Esophagus muscularis mucosa (tissue), 4 donors: ENCODE measurements around the gene RBM25. TPM values are rescaled to one million over a fixed set of nuclear protein-coding genes. Genes with fewer than 3 reads are reported as not detected.

Source experiments
- DNase-seq: peaks from one replicate; pipeline ENCODE4 v3.0.0-alpha.2; 2017; ENCODE audit errors: extremely low spot score
- H3K27ac ChIP-seq, 4 donors: fragments of 200-600 bp; sonication (generic); replicated peaks in 1 of 4; 1 replicate in 3 of 4; 2 replicates in 1 of 4; pipeline ENCODE4 v1.5.1; 2016 to 2019; ENCODE audit warnings: mild to moderate bottlenecking in 1 of 4
- H3K27me3 ChIP-seq, 4 donors: fragments of 200-600 bp; sonication (generic); one replicate each; pipeline versions ENCODE4 v1.5.1 to v1.6.0; 2016 to 2019
- H3K36me3 ChIP-seq, 4 donors: fragments of 200-600 bp; sonication (generic); one replicate each; pipeline ENCODE4 v1.5.1; 2016 to 2019
- H3K4me1 ChIP-seq, 4 donors: fragments of 200-600 bp; sonication (generic); one replicate each; pipeline ENCODE4 v1.5.1; 2016 to 2019
- H3K4me3 ChIP-seq, 4 donors: fragments of 200-600 bp; sonication (generic); 1 replicate in 2 of 4; 2 replicates in 2 of 4; pipeline ENCODE4 v1.5.1; 2016 to 2019; ENCODE audit warnings: mild to moderate bottlenecking in 4 of 4, moderate library complexity in 1 of 4
- H3K9me3 ChIP-seq, 4 donors: fragments of 200-600 bp; sonication (generic); 1 replicate in 3 of 4; 2 replicates in 1 of 4; pipeline ENCODE4 v1.5.1; 2016 to 2019
- CTCF ChIP-seq, 3 experiments: fragments of 200-600 bp in 2 of 3; fragments of 450-650 bp in 1 of 3; sonication (generic) in 2 of 3; IDR thresholded peaks; one replicate each; pipeline ENCODE4 v1.5.1; 2017 to 2019; ENCODE audit warnings: antibody characterized with exemption in 3 of 3, mild to moderate bottlenecking in 2 of 3, moderate library complexity in 1 of 3
- EP300 ChIP-seq: sonication (generic); formaldehyde crosslinking; IDR thresholded peaks from one replicate; pipeline ENCODE4 v1.6.1; 2017; ENCODE audit warnings: antibody characterized with exemption
- POLR2A ChIP-seq: fragments of 450-650 bp; IDR thresholded peaks from one replicate; pipeline ENCODE4 v1.6.1; 2017; ENCODE audit warnings: antibody characterized with exemption, moderate library complexity, mild to moderate bottlenecking, low read depth
- POLR2AphosphoS5 ChIP-seq, 2 donors: sonication (generic); formaldehyde crosslinking; IDR thresholded peaks; one replicate each; pipeline ENCODE4 v1.6.1; 2017; ENCODE audit warnings: antibody characterized with exemption in 2 of 2
- WGBS: methylation state at CpG from one replicate; pipeline ENCODE4 v1.1.5; 2018; 5-methylcytosine and 5-hydroxymethylcytosine counted together
- intact Hi-C: fragments of 100-400 bp; cut with DNase I; formaldehyde crosslinking; loops from one replicate; pipeline ENCODE4 v1.15.1; 2023
- total RNA-seq, 4 donors: library from RNA; depleted of rRNA; stranded (reverse); fragments of >200 nt; gene quantifications; one replicate each; pipeline versions ENCODE4 v1.1.0 to v1.2.1, GENCODE V29; 2016

The RBM25 gene
- total RNA-seq, 4 donors from 2014 or later = 25.6 to 44.0 (median 35.1) TPM

GRCh38 chr14:73116079-73116665 is 57.8 kb downstream of the RBM25 start:
- Histone ChIP-seq H3K36me3 (peaks cover 32 to 97% (median 79%) of the 10 kb centered on the region in 4 donors), H3K27ac (no peak overlapping the region), H3K4me3 (no peak overlapping the region), H3K4me1 (no peaks in the 10 kb centered on the region), H3K27me3 (no peaks in the 10 kb centered on the region), H3K9me3 (no peaks in the 10 kb centered on the region)
- TF ChIP-seq EP300 = no peak
- TF ChIP-seq POLR2AphosphoS5 (IDR thresholded peaks at IDR 0.05) = no peak
- no peak for TF ChIP-seq POLR2A
- TF ChIP-seq CTCF (IDR thresholded peaks at IDR 0.05) = no peak
- no peak for DNase-seq
- WGBS = 97% methylated on average over 6 of the region's 6 CpGs
- intact Hi-C loops = no loop called here

GRCh38 chr14:73124180-73124894 is 66.0 kb downstream of the RBM25 start:
- intact Hi-C loops = no loop called here
- peaks cover 19 to 71% (median 41%) of the 10 kb centered on the region in 4 donors for H3K36me3 ChIP-seq

GRCh38 chr14:73125169-73125588 is 66.8 kb downstream of the RBM25 start:
- Histone ChIP-seq H3K4me3 (no peak overlapping the region), H3K27ac (no peak overlapping the region), H3K36me3 (peaks cover 19 to 63% (median 33%) of the 10 kb centered on the region in 4 donors), H3K4me1 (no peaks in the 10 kb centered on the region), H3K9me3 (no peaks in the 10 kb centered on the region), H3K27me3 (no peaks in the 10 kb centered on the region)
- no peak for DNase-seq
- intact Hi-C loops = no loop called here
- 62% methylated on average over 5 of the region's 5 CpGs for WGBS
- TF ChIP-seq EP300 = no peak
- TF ChIP-seq CTCF (IDR thresholded peaks at IDR 0.05) = no peak
- TF ChIP-seq POLR2A = no peak
- TF ChIP-seq POLR2AphosphoS5 (IDR thresholded peaks at IDR 0.05) = no peak

More at GRCh38 chr14:73124180-73124894, 66.0 kb downstream of the RBM25 start:
- no peak overlapping the region for H3K27ac ChIP-seq
- no peak for DNase-seq
- no peaks in the 10 kb centered on the region for H3K9me3 ChIP-seq
- H3K4me1 ChIP-seq = no peaks in the 10 kb centered on the region
- no peaks in the 10 kb centered on the region for H3K27me3 ChIP-seq
- no peak overlapping the region for H3K4me3 ChIP-seq
- 81% methylated on average over 6 of the region's 6 CpGs for WGBS
- TF ChIP-seq POLR2A (no peak), CTCF (IDR thresholded peaks at IDR 0.05) (no peak), POLR2AphosphoS5 (IDR thresholded peaks at IDR 0.05) (no peak), EP300 (no peak)

DNA sequence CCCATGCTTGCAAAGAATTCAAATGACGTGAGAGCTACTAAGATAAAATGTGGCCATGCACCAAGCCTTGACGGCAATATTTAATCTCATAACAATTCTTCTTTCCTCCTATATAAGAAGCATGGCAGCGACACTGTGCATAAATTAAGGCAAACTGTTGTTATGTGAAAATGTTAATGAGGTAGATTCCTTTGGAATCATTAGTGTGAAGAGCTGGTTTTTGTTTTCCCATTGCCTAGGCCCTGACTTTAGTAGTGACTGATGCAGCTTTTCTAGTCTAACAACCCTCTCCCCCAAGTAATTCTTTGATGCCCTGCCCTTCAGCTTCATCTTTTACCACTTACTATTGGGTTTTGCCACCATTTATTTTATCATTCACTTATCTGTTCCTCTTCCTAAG is 67.4 kb downstream of the RBM25 start:
- no peak for TF ChIP-seq POLR2AphosphoS5 (IDR thresholded peaks at IDR 0.05)
- TF ChIP-seq CTCF (IDR thresholded peaks at IDR 0.05) = no peak
- no peak for TF ChIP-seq EP300
- TF ChIP-seq POLR2A = no peak
- 70% methylated on average over 3 of the region's 3 CpGs for WGBS
- H3K9me3 ChIP-seq = no peaks in the 10 kb centered on the region
- H3K27me3 ChIP-seq = no peaks in the 10 kb centered on the region
- H3K4me3 ChIP-seq = no peak overlapping the region
- intact Hi-C loops = no loop called here
- DNase-seq = no peak
- H3K36me3 ChIP-seq = peaks cover 19 to 59% (median 30%) of the 10 kb centered on the region in 4 donors
- no peaks in the 10 kb centered on the region for H3K4me1 ChIP-seq
- no peak overlapping the region for H3K27ac ChIP-seq
